AG04449 (cell line): Measurements from ENCODE around the gene KLRF2.
A peak's percentile ranks its signal among the peaks of the same experiment; 100 is the strongest.

Experiments used
- CTCF ChIA-PET: fragments of 350-600 bp; formaldehyde crosslinking; extraction: SDS; loops from one replicate; lab custom pipeline; 2021; ENCODE audit warnings: antibody characterized with exemption; lab: Yijun Ruan, JAX
- POLR2A ChIA-PET: fragments of 400-600, 350-600 bp; formaldehyde crosslinking; extraction: SDS; loops from one replicate; lab custom pipeline; 2020; ENCODE audit warnings: antibody characterized with exemption, inconsistent platforms; lab: Yijun Ruan, JAX
- DNase-seq: peaks from one replicate; pipeline ENCODE4 v3.0.0-alpha.2; 2010; ENCODE audit warnings: low read depth, low spot score
- H3K4me3 ChIP-seq: 2 replicates; pipeline ENCODE4 v1.5.1; 2011; ENCODE audit warnings: low read depth, mild to moderate bottlenecking, control low read depth, low read length
- CTCF ChIP-seq: IDR thresholded peaks from one replicate; pipeline ENCODE4 v1.5.1; 2011; ENCODE audit warnings: mild to moderate bottlenecking, moderate library complexity, low read length, control low read depth, inconsistent platforms; ENCODE audit not compliant: insufficient read depth; ENCODE audit errors: missing control alignments

The KLRF2 gene

GRCh38 chr12:9935026-9935425 lies 53.7 kb downstream of the KLRF2 start:
- H3K4me3 ChIP-seq: no peak overlapping the region
- no peak for TF ChIP-seq CTCF
- DNase-seq: no peak
- POLR2A ChIA-PET: no interaction called here
- CTCF ChIA-PET: interaction anchor here (1.5 kb wide), 1 partner anchor 184 kb away, joined by 6 read pairs; no protein-coding TSS in a partner anchor

DNA sequence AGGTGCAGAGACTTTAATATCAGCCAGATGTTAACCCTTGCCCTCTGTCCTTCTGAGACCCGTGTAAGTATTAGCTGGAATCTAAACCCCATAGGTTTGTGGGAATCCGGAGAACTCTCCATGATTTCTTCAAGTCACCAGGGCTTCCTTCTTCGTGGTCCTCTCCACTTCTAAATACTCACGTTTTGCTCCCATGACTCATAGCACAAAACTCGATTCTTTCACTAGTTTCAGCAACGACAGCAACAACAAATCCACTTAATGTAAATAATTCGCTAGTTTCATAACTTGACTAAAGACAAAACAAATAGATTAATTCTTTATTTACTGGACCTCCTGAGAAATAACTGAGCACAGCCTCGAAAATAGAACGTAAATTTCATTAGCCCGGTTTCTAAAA lies 55.3 kb downstream of the KLRF2 start:
- ChIA-PET POLR2A (no interaction called here), CTCF (no interaction called here)
- TF ChIP-seq CTCF: no peak
- no peak for DNase-seq
- H3K4me3 ChIP-seq: no peak overlapping the region

GRCh38 chr12:9940375-9940774 lies 59.1 kb downstream of the KLRF2 start:
- TF ChIP-seq CTCF: peak; percentile 4
- POLR2A ChIA-PET: no interaction called here
- CTCF ChIA-PET: interaction anchor here (0.7 to 1.2 kb wide), 4 partner anchors 8 to 199 kb away, joined by 3 to 5 read pairs (median 3); partner anchors contain the start of gene CLEC2A

GRCh38 chr12:9941838-9942237 lies 60.5 kb downstream of the KLRF2 start:
- H3K4me3 ChIP-seq: no peak overlapping the region
- POLR2A ChIA-PET: no interaction called here
- CTCF ChIA-PET: interaction anchor here (0.6 kb wide), 1 partner anchor 15 kb away, joined by 3 read pairs; no protein-coding TSS in a partner anchor
- DNase-seq: no peak
- TF ChIP-seq CTCF: no peak

More at GRCh38 chr12:9940375-9940774, 59.1 kb downstream of the KLRF2 start:
- no peak for DNase-seq
- no peak overlapping the region for H3K4me3 ChIP-seq

GRCh38 chr12:9943240-9943639 lies 62.0 kb downstream of the KLRF2 start:
- DNase-seq: no peak
- POLR2A ChIA-PET: no interaction called here
- CTCF ChIA-PET: no interaction called here
- no peak for TF ChIP-seq CTCF
- no peak overlapping the region for H3K4me3 ChIP-seq

GRCh38 chr12:9944391-9944790 lies 63.1 kb downstream of the KLRF2 start:
- POLR2A ChIA-PET: no interaction called here
- no peak overlapping the region for H3K4me3 ChIP-seq
- CTCF ChIA-PET: no interaction called here
- no peak for TF ChIP-seq CTCF
- DNase-seq: no peak
